GM12892 (cell line): ENCODE results near the gene HOXD8.

Experiments used
- POLR2A ChIP-seq: IDR thresholded peaks from 2 replicates; pipeline ENCODE4 v1.6.1; 2011; ENCODE audit warnings: low read depth, low read length, control low read depth
- POLR2AphosphoS5 ChIP-seq: IDR thresholded peaks from 2 replicates; pipeline ENCODE4 v1.6.1; 2011; ENCODE audit warnings: low read depth, low read length, control low read depth
- TAF1 ChIP-seq: IDR thresholded peaks from 2 replicates; pipeline ENCODE4 v1.6.1; 2011; ENCODE audit warnings: low read depth, mild to moderate bottlenecking, control low read depth, low read length, borderline replicate concordance

DNA sequence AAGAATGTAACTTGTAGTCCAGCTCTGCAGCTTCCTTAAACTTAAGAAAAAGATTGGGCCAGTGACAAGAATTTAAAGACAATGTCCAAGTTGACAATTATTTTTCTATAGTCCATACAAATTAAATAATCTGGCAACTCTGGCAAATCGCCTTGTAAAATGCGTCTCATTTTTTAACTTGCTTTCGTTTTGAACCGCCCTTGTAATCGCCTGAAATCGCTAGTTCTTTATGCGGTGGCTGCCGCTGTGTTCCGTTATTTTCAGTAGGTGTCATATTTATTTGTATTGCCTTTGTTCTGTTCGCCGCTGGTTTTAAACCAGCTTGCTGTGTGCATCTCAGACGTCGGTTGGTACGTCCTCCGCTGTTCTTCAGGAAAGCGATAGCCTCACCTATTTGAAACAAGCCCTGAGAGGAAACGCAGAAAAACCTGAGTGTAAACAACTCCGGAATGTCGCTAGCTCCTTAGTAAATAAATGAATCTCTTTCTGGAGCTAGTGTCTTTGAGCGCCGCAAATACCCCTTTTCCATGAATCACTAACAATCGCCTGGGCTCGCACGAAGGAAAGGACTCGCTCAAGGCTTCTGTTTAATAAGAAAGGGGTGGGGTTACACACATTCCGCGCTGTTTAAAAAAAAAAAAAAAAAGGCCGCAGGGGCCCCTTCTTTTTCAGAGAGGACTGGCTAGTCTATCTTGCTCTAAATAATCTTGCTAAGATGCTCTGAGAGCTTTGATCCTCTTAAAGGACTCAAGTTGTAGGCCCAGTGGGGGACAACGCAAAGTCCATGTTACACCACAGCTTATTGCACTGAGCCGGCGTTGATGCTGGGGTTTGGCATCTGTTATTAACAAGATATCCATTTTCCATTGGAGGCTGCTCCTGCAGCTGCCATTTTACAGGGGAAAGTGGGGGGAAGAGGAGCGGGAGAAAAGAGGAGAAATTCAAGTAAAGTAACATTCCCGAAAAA lies 3.0 kb downstream of the HOXD8 start:
- TF ChIP-seq POLR2A (no peak), POLR2AphosphoS5 (no peak), TAF1 (no peak)
